ENCODE measurements around the gene DHCR7.

- TF ChIP-seq CTCF (conservative IDR thresholded peaks at IDR 0.05; ENCODE audit: low read length) (no peak), EZH2phosphoT487 (IDR thresholded peaks at IDR 0.05; ENCODE audit: borderline replicate concordance) (no peak)
Observed at GRCh38 chr11:71384561-71384960, 63.6 kb downstream of the DHCR7 start.

Measured in Loucy (cell line).